HG02973 (cell line): Measurements from ENCODE around the gene KATNB1.
"Not testable (repeated sequence)": the region's sequence is repeated elsewhere in the genome, so short reads cannot be mapped to it uniquely, and the experiment has no call there.

Source experiments
- ATAC-seq: cut with Tn5 transposase; IDR thresholded peaks from one replicate; pipeline ENCODE4 v1.9.1; 2021; ENCODE audit warnings: moderate library complexity; ENCODE audit not compliant: unreplicated experiment

KATNB1 gene

GRCh38 chr16:57787519-57787905, 51.9 kb downstream of the KATNB1 start:
- ATAC-seq, result no peak

GRCh38 chr16:57788252-57788841, 52.8 kb downstream of the KATNB1 start:
- ATAC-seq, result no peak

GRCh38 chr16:57788951-57789350, 53.4 kb downstream of the KATNB1 start:
- no peak for ATAC-seq

- ATAC-seq, result no peak
Measured at GRCh38 chr16:57791195-57791892, 55.8 kb downstream of the KATNB1 start.

- no peak for ATAC-seq
Measured at GRCh38 chr16:57791893-57792461, 56.4 kb downstream of the KATNB1 start.

- ATAC-seq, result no peak
Measured at GRCh38 chr16:57794849-57795430, 59.4 kb downstream of the KATNB1 start.

- no peak for ATAC-seq
Measured at GRCh38 chr16:57795431-57795878, 59.9 kb downstream of the KATNB1 start.

GRCh38 chr16:57796014-57796413, 60.4 kb downstream of the KATNB1 start:
- ATAC-seq, result not testable (repeated sequence)

- no peak for ATAC-seq
Measured at GRCh38 chr16:57797216-57797525, 61.6 kb downstream of the KATNB1 start.

- no peak for ATAC-seq
Measured at GRCh38 chr16:57797526-57798266, 62.1 kb downstream of the KATNB1 start.

GRCh38 chr16:57798267-57798810, 62.8 kb downstream of the KATNB1 start:
- ATAC-seq, result no peak

GRCh38 chr16:57798953-57799599, 63.5 kb downstream of the KATNB1 start:
- no peak for ATAC-seq

GRCh38 chr16:57799600-57800199, 64.1 kb downstream of the KATNB1 start:
- ATAC-seq, result no peak

GRCh38 chr16:57800200-57801097, 64.9 kb downstream of the KATNB1 start:
- ATAC-seq, result no peak

- ATAC-seq, result no peak
Measured at GRCh38 chr16:57801098-57801808, 65.7 kb downstream of the KATNB1 start.

- ATAC-seq, result no peak
Measured at GRCh38 chr16:57801809-57802340, 66.3 kb downstream of the KATNB1 start.

- no peak for ATAC-seq
Measured at GRCh38 chr16:57802341-57803133, 67.0 kb downstream of the KATNB1 start, which contains the start of gene KIFC3. KIFC3 (minus strand) TSS chr16:57802491; CDS start chr16:57798243, 4,248 bp downstream.
